Measurements from ENCODE around the gene SLC25A10.
A peak's percentile ranks its signal among the peaks of the same experiment; 100 is the strongest.
"Not testable (repeated sequence)": the region's sequence is repeated elsewhere in the genome, so short reads cannot be mapped to it uniquely, and the experiment has no call there.

Gene SLC25A10

GRCh38 chr17:81711814-81712467 lies at the start of gene SLC25A10:
SLC25A10 (plus strand) TSS chr17:81712284; CDS start chr17:81712427, 143 bp downstream.
- peak; percentile 41 for DNase-seq (ENCODE audit: low read depth)

- no peak for DNase-seq (ENCODE audit: low read depth)
Measured at GRCh38 chr17:81664051-81664470, 48.0 kb upstream of the SLC25A10 start.

GRCh38 chr17:81665205-81666091 lies 46.6 kb upstream of the SLC25A10 start:
- no peak for DNase-seq (ENCODE audit: low read depth)

GRCh38 chr17:81666092-81666341 lies 46.1 kb upstream of the SLC25A10 start:
- DNase-seq (ENCODE audit: low read depth): no peak

- peak; percentile 89 for DNase-seq (ENCODE audit: low read depth)
Measured at GRCh38 chr17:81666342-81667191, 45.5 kb upstream of the SLC25A10 start, which contains the start of the genes CCDC137 and OXLD1. CCDC137 (plus strand) TSS chr17:81666737; CDS start chr17:81666767, 30 bp downstream. OXLD1 (minus strand) TSS chr17:81666605; CDS start chr17:81666577, 28 bp downstream.

GRCh38 chr17:81667754-81668153 lies 44.3 kb upstream of the SLC25A10 start:
- DNase-seq (ENCODE audit: low read depth): no peak

GRCh38 chr17:81672504-81672903 lies 39.6 kb upstream of the SLC25A10 start:
- no peak for DNase-seq (ENCODE audit: low read depth)

GRCh38 chr17:81672954-81673353 lies 39.1 kb upstream of the SLC25A10 start:
- DNase-seq (ENCODE audit: low read depth): no peak

- DNase-seq (ENCODE audit: low read depth): no peak
Measured at GRCh38 chr17:81673561-81674258, 38.4 kb upstream of the SLC25A10 start.

GRCh38 chr17:81675515-81676221 lies 36.4 kb upstream of the SLC25A10 start:
- DNase-seq (ENCODE audit: low read depth): not testable (repeated sequence)

GRCh38 chr17:81676906-81677305 lies 35.2 kb upstream of the SLC25A10 start:
- no peak for DNase-seq (ENCODE audit: low read depth)

- DNase-seq (ENCODE audit: low read depth): no peak
Measured at GRCh38 chr17:81680150-81680549, 31.9 kb upstream of the SLC25A10 start.

GRCh38 chr17:81681672-81682071 lies 30.4 kb upstream of the SLC25A10 start:
- DNase-seq (ENCODE audit: low read depth): no peak

- DNase-seq (ENCODE audit: low read depth): no peak
Measured at GRCh38 chr17:81682565-81683207, 29.4 kb upstream of the SLC25A10 start.

GRCh38 chr17:81683208-81683583 lies 28.9 kb upstream of the SLC25A10 start:
- DNase-seq (ENCODE audit: low read depth): no peak

GRCh38 chr17:81683584-81684441 lies 28.3 kb upstream of the SLC25A10 start, which contains the start of the genes ARL16 and HGS:
ARL16 (minus strand) TSS chr17:81683797; CDS start chr17:81683753, 44 bp downstream.
HGS (plus strand) TSS chr17:81684011; CDS start chr17:81684067, 56 bp downstream.
- peak; percentile 98 for DNase-seq (ENCODE audit: low read depth)

- no peak for DNase-seq (ENCODE audit: low read depth)
Measured at GRCh38 chr17:81684442-81684911, 27.6 kb upstream of the SLC25A10 start.

GRCh38 chr17:81685108-81685507 lies 27.0 kb upstream of the SLC25A10 start:
- DNase-seq (ENCODE audit: low read depth): peak; percentile 45

- DNase-seq (ENCODE audit: low read depth): no peak
Measured at GRCh38 chr17:81686614-81687013, 25.5 kb upstream of the SLC25A10 start.

Measured in GM04504 (cell line).